ENCODE measurements around the gene LRRC47. TPM values are rescaled to one million over a fixed set of nuclear protein-coding genes. Genes with fewer than 3 reads are reported as not detected.

The LRRC47 gene
- total and polyA plus RNA-seq, 11 donors = 18.4 to 85.7 (median 60.2) TPM

DNA sequence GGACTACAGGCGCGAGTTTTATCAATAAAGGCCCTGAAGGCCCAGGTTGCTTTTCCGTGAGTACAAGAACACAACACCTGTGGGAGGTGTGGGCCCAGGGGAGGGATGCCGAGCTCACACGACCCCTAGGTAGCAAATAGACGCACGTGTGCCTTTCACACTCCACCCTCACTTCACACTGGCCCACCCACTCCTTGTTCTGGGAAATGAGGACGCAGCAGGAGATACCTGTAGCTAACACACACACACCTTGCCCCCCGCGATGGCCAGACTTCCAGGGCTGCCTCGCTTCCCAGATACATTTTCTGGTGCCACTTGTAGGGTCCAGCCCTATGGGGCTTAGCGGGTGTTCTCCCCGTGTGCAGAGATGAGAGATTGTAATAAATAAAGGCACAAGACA lies 48.4 kb downstream of the LRRC47 start:
- H3K4me3 ChIP-seq = peak overlapping the region in 9 of 12 donors; percentile 74 to 99 (median 85)

DNA sequence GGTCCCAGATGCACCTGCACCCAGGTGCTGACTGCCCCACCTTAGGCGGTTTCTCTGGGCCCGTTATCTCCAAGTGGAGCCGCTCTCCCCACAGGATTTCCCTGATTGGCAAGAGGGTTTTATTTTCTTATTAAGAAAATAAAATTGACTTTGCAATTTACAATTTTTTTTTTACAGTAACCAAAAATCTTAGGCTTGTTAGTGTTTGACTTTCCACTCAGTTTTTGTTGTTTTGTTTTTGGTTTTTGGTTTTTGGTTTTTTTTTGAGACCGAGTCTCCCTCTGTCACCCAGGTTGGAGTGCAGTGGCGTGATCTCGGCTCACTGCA lies 48.8 kb downstream of the LRRC47 start:
- 40 to 47% (median 43%) methylated on average over 6 of the region's 6 CpGs for WGBS, 4 donors
- no peak for DNase-seq
- intact Hi-C loops (cut with DNase I) = no loop called here
- Histone ChIP-seq H3K27ac (peak overlapping the region in 11 of 12 donors; percentile 62 to 90 (median 83)), H3K27me3 (peaks cover 0 to 7% (median 0%) of the 10 kb centered on the region in 9 donors), H3K9me3 (no peaks in the 10 kb centered on the region), H3K4me3 (peak overlapping the region; percentile 59 to 99 (median 83)), H3K4me1 (peaks cover 0 to 35% (median 17%) of the 10 kb centered on the region in 12 donors), H3K36me3 (peaks cover 0 to 9% (median 5%) of the 10 kb centered on the region in 9 donors)
- no peak for ATAC-seq
- TF ChIP-seq POLR2A (IDR thresholded peaks at IDR 0.05) = no peak
- TF ChIP-seq, protein P1, sequence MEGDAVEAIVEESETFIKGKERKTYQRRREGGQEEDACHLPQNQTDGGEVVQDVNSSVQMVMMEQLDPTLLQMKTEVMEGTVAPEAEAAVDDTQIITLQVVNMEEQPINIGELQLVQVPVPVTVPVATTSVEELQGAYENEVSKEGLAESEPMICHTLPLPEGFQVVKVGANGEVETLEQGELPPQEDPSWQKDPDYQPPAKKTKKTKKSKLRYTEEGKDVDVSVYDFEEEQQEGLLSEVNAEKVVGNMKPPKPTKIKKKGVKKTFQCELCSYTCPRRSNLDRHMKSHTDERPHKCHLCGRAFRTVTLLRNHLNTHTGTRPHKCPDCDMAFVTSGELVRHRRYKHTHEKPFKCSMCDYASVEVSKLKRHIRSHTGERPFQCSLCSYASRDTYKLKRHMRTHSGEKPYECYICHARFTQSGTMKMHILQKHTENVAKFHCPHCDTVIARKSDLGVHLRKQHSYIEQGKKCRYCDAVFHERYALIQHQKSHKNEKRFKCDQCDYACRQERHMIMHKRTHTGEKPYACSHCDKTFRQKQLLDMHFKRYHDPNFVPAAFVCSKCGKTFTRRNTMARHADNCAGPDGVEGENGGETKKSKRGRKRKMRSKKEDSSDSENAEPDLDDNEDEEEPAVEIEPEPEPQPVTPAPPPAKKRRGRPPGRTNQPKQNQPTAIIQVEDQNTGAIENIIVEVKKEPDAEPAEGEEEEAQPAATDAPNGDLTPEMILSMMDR (IDR thresholded peaks at IDR 0.05) = no peak

More for the DNA sequence above, 48.4 kb downstream of the LRRC47 start:
- Histone ChIP-seq H3K27ac (peak overlapping the region in 2 of 12 donors; percentile 87 to 88), H3K36me3 (peaks cover 0 to 4% (median 1%) of the 10 kb centered on the region in 9 donors), H3K4me1 (peaks cover 0 to 35% (median 17%) of the 10 kb centered on the region in 12 donors), H3K27me3 (peaks cover 0 to 10% (median 0%) of the 10 kb centered on the region in 9 donors), H3K9me3 (no peaks in the 10 kb centered on the region)
- no peak for ATAC-seq
- WGBS, 4 donors = 81 to 87% (median 84%) methylated on average over 13 of the region's 13 CpGs
- intact Hi-C loops (cut with DNase I) = no loop called here
- peak in 1 of 5 donors; percentile 32 for DNase-seq
- TF ChIP-seq, protein P1 (IDR thresholded peaks at IDR 0.05) = no peak
- TF ChIP-seq POLR2A (IDR thresholded peaks at IDR 0.05) = no peak

DNA sequence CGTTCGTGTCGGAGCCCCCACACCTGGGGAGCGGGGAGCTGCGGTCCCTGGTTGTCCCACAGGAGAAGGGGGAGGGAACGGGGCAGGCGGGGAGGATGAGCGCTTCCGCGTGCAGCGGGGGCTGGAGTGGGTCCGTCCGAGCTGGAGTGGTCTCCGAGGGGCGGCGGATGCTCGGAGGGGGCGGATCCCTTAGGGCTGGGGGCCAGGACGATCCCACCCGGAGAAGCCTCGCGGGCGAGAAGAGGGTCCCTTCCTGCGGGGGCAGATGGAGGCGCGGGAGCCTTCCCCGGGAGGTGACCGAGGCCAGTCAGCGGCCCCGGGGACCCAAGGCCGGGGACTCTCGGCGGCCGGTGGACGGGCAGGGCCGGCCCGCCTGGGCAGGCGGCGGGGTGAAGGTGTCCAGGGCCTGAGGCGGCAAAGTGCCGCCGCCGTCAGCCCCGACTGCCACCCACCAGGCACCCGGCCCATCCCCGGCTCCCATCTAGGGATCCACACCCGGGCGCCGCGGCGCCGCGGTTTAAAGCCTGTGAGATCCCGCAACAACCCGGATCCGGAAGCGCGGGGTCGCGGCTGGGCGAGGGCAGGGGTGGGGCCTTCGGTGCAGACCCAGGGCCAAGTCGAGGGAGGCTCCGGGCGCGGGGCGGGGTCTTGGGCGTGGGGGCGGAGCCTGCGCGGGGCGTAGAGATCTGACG lies 49.3 kb downstream of the LRRC47 start:
- Histone ChIP-seq H3K36me3 (peaks cover 0 to 14% (median 10%) of the 10 kb centered on the region in 9 donors), H3K4me3 (peak overlapping the region; percentile 59 to 99 (median 83)), H3K4me1 (peaks cover 0 to 35% (median 17%) of the 10 kb centered on the region in 12 donors), H3K27me3 (peaks cover 0 to 2% (median 0%) of the 10 kb centered on the region in 9 donors), H3K9me3 (no peaks in the 10 kb centered on the region), H3K27ac (peak overlapping the region in 11 of 12 donors; percentile 62 to 90 (median 83))
- peak in 1 of 2 donors; percentile 76 for TF ChIP-seq POLR2A (IDR thresholded peaks at IDR 0.05)
- TF ChIP-seq, protein P1 (IDR thresholded peaks at IDR 0.05) = no peak
- 1 to 3% (median 1%) methylated on average over 14 to 73 of the region's 73 CpGs for WGBS, 4 donors
- ATAC-seq = peak; percentile 94 to 98 (median 94)
- intact Hi-C loops (cut with DNase I) = no loop called here
- peak; percentile 89 to 96 (median 93) for DNase-seq

DNA sequence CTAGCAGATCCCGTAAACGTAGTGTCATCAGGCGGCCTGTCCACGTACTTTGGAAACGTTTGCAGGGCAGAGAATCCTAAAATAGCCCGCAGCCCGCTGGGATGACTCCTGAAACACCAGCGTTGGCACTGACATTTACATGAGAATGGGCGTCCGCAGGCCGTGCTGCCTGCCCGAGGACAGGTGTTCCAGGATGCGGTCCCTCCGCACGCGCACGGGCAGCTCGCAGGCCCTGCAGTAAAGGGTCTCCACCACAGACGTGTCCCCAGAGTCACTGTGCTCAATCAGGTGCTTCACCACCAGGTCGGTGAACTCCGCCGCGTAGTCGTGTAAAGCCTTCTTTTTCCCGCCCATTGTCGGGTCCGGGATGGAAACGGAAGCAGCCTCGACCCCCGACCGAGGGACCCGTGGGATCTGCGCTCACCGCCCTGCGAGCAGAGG lies 49.9 kb downstream of the LRRC47 start:
- ATAC-seq = peak in 3 of 4 donors; percentile 50 to 61 (median 56)
- H3K4me3 ChIP-seq = peak overlapping the region; percentile 59 to 99 (median 83)
- DNase-seq = peak in 4 of 5 donors; percentile 34 to 70 (median 58)
- 13 to 32% (median 21%) methylated on average over 29 to 35 of the region's 35 CpGs for WGBS, 4 donors
- peaks cover 0 to 35% (median 17%) of the 10 kb centered on the region in 12 donors for H3K4me1 ChIP-seq
- H3K9me3 ChIP-seq = no peaks in the 10 kb centered on the region
- peaks cover 0 to 19% (median 16%) of the 10 kb centered on the region in 9 donors for H3K36me3 ChIP-seq
- TF ChIP-seq, protein P1 (IDR thresholded peaks at IDR 0.05) = no peak
- TF ChIP-seq POLR2A (IDR thresholded peaks at IDR 0.05) = no peak
- peak overlapping the region in 11 of 12 donors; percentile 62 to 90 (median 83) for H3K27ac ChIP-seq
- intact Hi-C loops (cut with DNase I) = no loop called here
- H3K27me3 ChIP-seq = no peaks in the 10 kb centered on the region
